Brain microvascular endothelial cell (primary cell): ENCODE results near the gene HEATR5A.
"Not testable (repeated sequence)": the region's sequence is repeated elsewhere in the genome, so short reads cannot be mapped to it uniquely, and the experiment has no call there.

Experiments
- DNase-seq: peaks from one replicate; pipeline ENCODE4 v3.0.0-alpha.2; 2020
- H3K27ac ChIP-seq: fragments of 250-450 bp; sonication (Bioruptor Pico); 2 replicates; pipeline ENCODE4 v1.5.1; 2020; ENCODE audit warnings: mild to moderate bottlenecking, moderate library complexity
- H3K27me3 ChIP-seq: fragments of 250-450 bp; sonication (Bioruptor Pico); replicated peaks from 2 replicates; pipeline ENCODE4 v1.5.1; 2020; ENCODE audit warnings: mild to moderate bottlenecking
- H3K36me3 ChIP-seq: fragments of 250-450 bp; sonication (Bioruptor Pico); replicated peaks from 2 replicates; pipeline ENCODE4 v1.5.1; 2020; ENCODE audit warnings: mild to moderate bottlenecking
- H3K4me3 ChIP-seq: 2 replicates; pipeline ENCODE4 v1.5.1; 2011; ENCODE audit warnings: low read depth, mild to moderate bottlenecking, control low read depth, low read length, moderate library complexity
- in situ Hi-C: cut with HindIII; loops from 2 replicates; pipeline ENCODE4 v1.10.0; 2017; ENCODE audit warnings: low sequenced_read_pairs, low pct_ligation_motif_present
- TF ChIP-seq, protein P1 (sequence below): IDR thresholded peaks from 2 replicates; pipeline ENCODE4 v1.5.1; 2011; ENCODE audit warnings: low read depth, mild to moderate bottlenecking, moderate library complexity, low read length, control low read depth, inconsistent platforms; ENCODE audit errors: missing control alignments

The HEATR5A gene

GRCh38 chr14:31420319-31421111 is at the start of gene HEATR5A:
Gene HEATR5A (minus strand): TSS chr14:31420550. CDS start chr14:31402975, 17,575 bp downstream.
- in situ Hi-C loops: no loop called here
- Histone ChIP-seq H3K4me3 (peak within 1 kb of the TSS; percentile 100), H3K27me3 (no peaks in the 10 kb centered on the region), H3K36me3 (no peaks in the 10 kb centered on the region), H3K27ac (peak within 1 kb of the TSS; percentile 72)
- peak; percentile 91 for DNase-seq
- TF ChIP-seq, protein P1, sequence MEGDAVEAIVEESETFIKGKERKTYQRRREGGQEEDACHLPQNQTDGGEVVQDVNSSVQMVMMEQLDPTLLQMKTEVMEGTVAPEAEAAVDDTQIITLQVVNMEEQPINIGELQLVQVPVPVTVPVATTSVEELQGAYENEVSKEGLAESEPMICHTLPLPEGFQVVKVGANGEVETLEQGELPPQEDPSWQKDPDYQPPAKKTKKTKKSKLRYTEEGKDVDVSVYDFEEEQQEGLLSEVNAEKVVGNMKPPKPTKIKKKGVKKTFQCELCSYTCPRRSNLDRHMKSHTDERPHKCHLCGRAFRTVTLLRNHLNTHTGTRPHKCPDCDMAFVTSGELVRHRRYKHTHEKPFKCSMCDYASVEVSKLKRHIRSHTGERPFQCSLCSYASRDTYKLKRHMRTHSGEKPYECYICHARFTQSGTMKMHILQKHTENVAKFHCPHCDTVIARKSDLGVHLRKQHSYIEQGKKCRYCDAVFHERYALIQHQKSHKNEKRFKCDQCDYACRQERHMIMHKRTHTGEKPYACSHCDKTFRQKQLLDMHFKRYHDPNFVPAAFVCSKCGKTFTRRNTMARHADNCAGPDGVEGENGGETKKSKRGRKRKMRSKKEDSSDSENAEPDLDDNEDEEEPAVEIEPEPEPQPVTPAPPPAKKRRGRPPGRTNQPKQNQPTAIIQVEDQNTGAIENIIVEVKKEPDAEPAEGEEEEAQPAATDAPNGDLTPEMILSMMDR: peak; percentile 38

GRCh38 chr14:31466554-31466953 is 46.2 kb upstream of the HEATR5A start:
- in situ Hi-C loops: no loop called here
- Histone ChIP-seq H3K27me3 (no peaks in the 10 kb centered on the region), H3K36me3 (no peaks in the 10 kb centered on the region), H3K4me3 (no peak overlapping the region), H3K27ac (no peak overlapping the region)
- DNase-seq: no peak
- TF ChIP-seq, protein P1: no peak

- H3K27ac ChIP-seq: peak overlapping the region; percentile 1
- no peaks in the 10 kb centered on the region for H3K36me3 ChIP-seq
- no peaks in the 10 kb centered on the region for H3K27me3 ChIP-seq
- in situ Hi-C loops: no loop called here
- DNase-seq: peak; percentile 70
- H3K4me3 ChIP-seq: no peak overlapping the region
- TF ChIP-seq, protein P1: no peak
Measured at GRCh38 chr14:31465111-31465510, 44.8 kb upstream of the HEATR5A start.

DNA sequence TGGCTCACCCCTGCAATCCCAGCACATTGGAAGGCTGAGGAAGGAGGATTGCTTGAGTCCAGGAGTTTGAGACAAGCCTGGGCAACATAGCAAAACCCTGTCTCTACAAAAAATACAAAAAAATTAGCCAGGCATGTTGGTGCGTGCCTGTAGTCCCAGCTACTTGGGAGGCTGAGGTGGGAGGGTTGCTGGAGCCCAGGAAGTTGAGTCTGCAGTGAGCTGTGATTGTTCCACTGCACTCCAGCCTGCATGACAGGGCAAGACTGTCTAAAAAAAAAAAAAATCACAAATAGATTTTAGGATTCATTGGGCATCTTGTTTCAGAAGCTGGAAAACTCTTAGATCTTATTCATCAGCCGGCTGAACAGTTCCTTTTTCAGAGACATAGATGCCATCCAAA is 42.1 kb upstream of the HEATR5A start:
- H3K27ac ChIP-seq, H3K36me3 ChIP-seq, H3K27me3 ChIP-seq, in situ Hi-C loops, H3K4me3 ChIP-seq, DNase-seq: not testable (repeated sequence)

- H3K27ac ChIP-seq: no peak overlapping the region
- no peaks in the 10 kb centered on the region for H3K27me3 ChIP-seq
- DNase-seq: no peak
- no peaks in the 10 kb centered on the region for H3K36me3 ChIP-seq
- no peak overlapping the region for H3K4me3 ChIP-seq
- TF ChIP-seq, protein P1: no peak
- in situ Hi-C loops: no loop called here
Measured at GRCh38 chr14:31461545-31461944, 41.2 kb upstream of the HEATR5A start.

- H3K36me3 ChIP-seq: no peaks in the 10 kb centered on the region
- in situ Hi-C loops: no loop called here
- H3K27ac ChIP-seq: no peak overlapping the region
Measured at GRCh38 chr14:31457665-31458659, 37.6 kb upstream of the HEATR5A start.

More at GRCh38 chr14:31457665-31458659, 37.6 kb upstream of the HEATR5A start:
- Histone ChIP-seq H3K4me3 (peak overlapping the region; percentile 85), H3K27me3 (no peaks in the 10 kb centered on the region)
- peak; percentile 28 for DNase-seq
- TF ChIP-seq, protein P1: no peak
